ENCODE measurements around the gene EYS.
"Not testable (repeated sequence)": the region's sequence is repeated elsewhere in the genome, so short reads cannot be mapped to it uniquely, and the experiment has no call there.

Gene EYS

DNA sequence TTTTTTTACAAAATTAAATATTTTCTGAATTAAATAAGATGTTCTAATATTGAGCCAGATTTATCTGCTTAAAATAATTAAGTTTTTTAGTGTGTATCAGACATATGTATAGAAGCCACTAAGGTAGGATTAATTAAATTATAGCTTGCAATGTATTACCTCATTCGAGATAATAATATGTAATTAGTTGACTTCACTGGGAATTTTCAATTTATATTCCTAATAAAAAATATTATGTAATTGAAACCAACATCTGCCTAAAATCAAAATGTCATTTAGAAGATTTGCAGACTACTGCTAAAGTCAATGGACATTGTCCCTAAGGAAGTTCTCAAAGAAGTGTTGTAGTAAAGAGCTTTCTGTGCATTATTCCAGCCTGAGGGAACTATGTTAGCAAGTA is 254.7 kb downstream of the EYS start:
- no peak for DNase-seq (ENCODE audit: low read depth in 2 of 2)

DNA sequence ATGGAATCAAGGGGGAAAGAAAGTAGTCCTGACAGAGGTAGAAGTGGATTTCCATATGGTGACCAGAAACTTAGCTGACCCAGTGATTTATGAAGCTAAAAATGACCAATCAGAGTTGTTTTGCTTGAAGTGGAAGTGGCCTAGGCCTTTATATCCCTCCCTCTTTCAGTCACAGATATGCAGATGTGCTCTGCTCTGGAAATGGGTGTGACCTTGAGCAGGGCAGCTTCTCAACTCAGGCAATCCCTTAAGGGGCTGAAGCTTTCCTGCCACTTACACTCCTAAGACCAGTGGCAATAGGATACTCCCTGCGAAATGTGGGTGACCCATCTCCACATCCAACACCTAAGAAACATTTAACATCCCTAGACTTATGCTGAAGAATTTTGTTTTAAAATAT is 256.6 kb downstream of the EYS start:
- DNase-seq (ENCODE audit: low read depth in 2 of 2): no peak

DNA sequence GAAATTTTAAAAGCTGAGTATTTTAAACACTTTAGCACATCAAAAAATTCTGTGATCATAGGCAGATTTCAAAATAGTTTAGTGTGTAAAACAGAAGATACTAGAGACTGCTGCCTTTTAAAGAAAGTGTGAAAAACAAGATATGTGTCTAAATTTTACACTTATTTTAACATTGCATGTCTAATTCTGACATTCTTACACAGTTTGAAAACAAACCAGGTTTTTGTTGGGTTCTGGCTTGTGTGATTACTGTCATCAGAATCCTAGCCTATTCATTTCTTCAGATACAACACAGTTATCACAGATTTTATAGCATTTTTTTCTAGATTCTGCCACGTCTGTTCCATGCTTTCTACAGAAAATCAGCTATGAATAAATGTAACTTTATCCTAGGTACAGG is 257.1 kb downstream of the EYS start:
- DNase-seq (ENCODE audit: low read depth in 2 of 2): no peak

DNA sequence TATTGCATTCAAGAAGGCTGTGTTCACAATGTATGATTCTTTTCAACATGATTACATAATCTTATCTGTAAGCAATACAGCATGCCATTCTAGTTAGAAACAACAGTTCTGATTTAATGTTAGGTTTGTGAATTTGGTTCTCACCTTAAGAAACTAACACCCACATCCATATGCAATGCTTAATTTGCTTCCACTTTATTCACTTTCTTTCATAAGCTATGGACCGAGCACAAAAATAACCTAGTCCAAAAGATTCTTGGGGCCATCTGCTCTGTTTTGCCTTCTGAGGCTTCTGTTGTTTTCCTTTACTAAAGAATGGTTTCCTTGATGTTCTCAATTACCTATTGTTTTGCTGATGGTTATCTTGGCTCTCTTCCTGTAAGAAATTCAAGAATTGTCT is 258.2 kb downstream of the EYS start:
- DNase-seq (ENCODE audit: low read depth in 2 of 2): no peak

- DNase-seq (ENCODE audit: low read depth in 2 of 2): no peak
These were observed 270.7 kb downstream of the EYS start for GRCh38 chr6:65436281-65436680.

DNA sequence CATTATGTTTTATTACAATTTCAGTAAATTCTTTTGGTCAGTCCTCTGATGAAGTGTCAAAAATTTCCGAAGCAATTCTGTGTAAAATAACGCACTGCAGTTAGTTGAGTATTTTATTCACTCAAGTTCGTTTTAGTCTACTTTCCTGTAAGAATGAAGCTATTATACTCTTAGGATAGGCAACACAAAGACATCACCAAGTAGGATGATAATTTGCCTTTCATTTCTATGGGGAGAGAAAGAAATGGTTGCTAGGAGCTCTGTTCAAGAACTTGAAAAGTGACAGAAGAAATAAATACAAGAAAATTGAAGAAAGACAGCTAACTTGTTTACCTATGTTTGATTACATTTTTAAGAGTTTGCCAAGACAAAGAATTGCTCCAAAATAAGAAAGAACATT is 290.4 kb downstream of the EYS start:
- DNase-seq (ENCODE audit: low read depth in 2 of 2): no peak

- DNase-seq (ENCODE audit: low read depth in 2 of 2): no peak
These were observed 296.7 kb downstream of the EYS start for GRCh38 chr6:65410309-65410708.

GRCh38 chr6:65402564-65402963 is 304.5 kb downstream of the EYS start:
- no peak for DNase-seq (ENCODE audit: low read depth in 2 of 2)

DNA sequence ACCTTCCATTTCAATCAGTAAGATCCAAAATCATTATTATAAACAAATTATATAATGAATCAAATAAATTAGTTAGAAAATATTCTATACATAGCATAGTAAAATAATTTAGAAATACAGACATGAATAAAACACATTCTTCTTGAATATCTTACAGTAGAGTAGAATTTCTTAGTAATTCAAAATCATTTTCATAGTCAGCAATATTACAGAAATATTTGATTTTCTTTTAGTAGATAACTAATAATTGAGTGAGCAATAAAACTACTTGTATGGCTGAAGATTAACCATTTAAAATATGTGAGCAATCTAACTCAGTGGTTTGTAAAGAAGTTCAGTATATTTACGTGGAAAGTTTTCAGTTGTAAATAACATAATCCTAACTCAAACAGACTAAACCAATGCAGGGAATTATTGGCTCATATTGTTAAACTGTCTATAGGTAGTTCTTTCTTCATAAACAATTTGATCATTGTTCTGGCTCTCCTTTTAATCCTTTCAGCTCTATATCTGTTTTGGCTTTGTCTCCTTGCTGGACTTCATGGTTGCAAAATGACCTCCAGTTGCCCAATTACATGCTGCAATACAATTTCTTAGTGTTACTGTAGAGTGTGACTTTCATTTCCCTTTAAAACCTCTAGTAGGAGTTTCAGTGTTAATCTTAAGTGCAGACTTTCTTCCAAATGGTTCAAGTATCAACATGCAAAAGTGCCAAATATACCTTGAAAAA is 307.5 kb downstream of the EYS start:
- DNase-seq (ENCODE audit: low read depth in 2 of 2): no peak

DNA sequence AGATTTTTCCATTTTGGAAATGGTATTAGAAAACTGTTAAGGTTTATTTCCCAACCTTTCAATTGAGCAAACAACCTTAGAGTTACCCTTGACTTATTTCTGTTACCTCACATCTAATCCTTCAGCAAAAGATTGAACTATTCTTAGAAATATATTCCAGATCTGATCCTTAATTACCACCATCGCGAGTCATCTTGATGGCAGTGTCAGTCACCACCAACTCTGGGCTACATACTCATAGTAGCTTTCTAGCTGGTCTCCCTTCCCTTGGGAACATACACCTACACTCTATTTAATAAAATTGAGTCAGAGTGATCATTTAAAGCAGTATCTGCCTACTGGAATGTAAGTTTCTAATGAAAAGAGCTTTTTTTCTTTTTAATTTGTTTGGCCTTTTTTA is 308.2 kb downstream of the EYS start:
- no peak for DNase-seq (ENCODE audit: low read depth in 2 of 2)

GRCh38 chr6:65350530-65350929 is 356.5 kb downstream of the EYS start:
- no peak for DNase-seq (ENCODE audit: low read depth in 2 of 2)

- DNase-seq (ENCODE audit: low read depth in 2 of 2): not testable (repeated sequence)
These were observed 404.4 kb downstream of the EYS start for GRCh38 chr6:65302655-65303054.

GRCh38 chr6:65299236-65299635 is 407.8 kb downstream of the EYS start:
- DNase-seq (ENCODE audit: low read depth in 2 of 2): no peak

- DNase-seq (ENCODE audit: low read depth in 2 of 2): no peak
These were observed 411.2 kb downstream of the EYS start for GRCh38 chr6:65295812-65296211.

GRCh38 chr6:65289491-65289890 is 417.5 kb downstream of the EYS start:
- DNase-seq (ENCODE audit: low read depth in 2 of 2): no peak

DNA sequence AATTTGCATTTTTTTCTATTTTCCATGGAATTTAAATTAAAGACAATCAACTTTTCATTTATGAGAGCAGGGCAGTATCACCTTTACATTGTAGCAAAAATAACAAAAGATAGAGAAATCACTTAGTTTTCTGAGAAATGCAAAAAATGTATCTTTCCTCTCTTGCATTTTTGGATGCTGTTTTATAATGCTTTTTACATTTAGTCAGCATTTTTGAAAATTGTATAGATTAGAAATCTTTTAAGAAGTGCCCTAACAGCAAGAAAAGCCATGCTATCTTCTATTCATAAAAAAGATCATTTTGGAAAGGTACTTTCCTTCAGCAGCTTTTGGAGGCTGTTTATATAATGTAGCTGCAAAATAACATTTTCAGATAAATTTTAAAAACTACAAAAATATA is 421.8 kb downstream of the EYS start:
- DNase-seq (ENCODE audit: low read depth in 2 of 2): no peak

DNA sequence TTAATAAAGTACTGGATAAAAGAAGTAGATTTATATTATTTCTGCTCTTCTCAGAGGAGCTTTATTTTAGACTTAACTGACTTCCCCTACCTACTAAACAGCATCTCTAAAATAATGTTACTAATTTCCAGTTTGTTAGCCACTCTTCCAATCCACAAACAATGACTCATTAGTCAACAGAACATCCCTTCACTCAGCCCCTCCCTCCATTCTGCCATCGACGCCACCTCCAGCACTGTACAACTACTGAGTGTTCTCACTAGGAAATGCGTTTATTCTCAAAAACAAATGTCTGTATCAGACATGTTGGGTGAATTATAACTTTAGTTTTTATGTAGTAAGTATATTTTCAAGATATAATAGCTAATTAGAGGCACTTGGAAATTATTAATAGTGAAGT is 427.0 kb downstream of the EYS start:
- no peak for DNase-seq (ENCODE audit: low read depth in 2 of 2)

DNA sequence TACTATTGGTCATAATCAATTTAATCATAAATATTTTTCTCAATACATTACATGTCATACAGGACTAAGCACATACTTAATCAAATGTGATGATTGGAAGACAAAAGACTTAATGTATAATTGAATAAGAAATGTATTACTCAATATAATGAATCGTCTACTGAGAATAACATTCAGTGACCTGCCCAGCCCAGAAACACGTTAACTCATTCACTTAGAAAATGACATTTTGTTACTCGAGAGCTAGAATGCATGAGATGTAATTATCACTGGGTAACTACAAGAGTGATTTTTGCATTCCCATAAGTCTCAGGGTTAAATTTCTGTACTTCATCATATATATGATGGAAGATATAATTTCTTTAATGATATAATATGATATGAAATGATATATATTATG is 444.8 kb downstream of the EYS start:
- no peak for DNase-seq (ENCODE audit: low read depth in 2 of 2)

DNA sequence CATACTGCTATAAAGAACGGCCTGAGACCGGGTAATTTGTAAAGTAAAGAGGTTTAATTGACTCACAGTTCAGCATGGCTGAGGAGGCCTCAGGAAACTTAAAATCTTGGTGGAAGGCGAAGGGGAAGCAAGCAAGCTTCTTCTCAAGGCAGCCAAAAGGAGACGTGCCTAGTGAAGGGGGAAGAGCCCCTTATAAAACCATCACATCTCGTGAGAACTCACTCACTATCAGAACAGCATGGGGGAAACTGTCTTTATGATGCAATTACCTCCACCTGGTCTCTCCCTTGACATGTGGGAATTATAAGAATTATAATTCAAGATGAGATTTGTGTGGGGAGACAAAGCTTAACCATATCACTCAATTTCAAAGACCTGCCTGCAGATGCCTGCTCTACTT is 447.0 kb downstream of the EYS start:
- DNase-seq (ENCODE audit: low read depth in 2 of 2): no peak

DNA sequence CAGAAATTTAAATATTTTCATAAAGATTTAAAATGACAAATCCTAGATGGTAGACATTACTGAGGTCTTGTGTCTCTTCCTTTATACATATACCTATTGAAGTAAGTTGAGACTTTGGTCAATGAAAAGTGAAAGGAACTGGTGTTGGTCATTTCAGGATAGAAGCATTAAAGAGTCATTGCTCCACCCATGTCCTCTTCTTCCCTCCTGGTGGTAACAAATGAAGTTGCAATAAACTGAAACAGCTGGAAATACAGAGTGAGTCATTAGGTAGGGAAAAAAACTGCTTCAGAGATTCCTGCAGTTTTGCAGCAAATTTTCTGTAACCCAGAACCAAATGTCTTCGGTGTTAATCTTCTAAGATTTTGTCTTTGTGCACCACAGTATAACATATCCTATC is 448.0 kb downstream of the EYS start:
- no peak for DNase-seq (ENCODE audit: low read depth in 2 of 2)

DNA sequence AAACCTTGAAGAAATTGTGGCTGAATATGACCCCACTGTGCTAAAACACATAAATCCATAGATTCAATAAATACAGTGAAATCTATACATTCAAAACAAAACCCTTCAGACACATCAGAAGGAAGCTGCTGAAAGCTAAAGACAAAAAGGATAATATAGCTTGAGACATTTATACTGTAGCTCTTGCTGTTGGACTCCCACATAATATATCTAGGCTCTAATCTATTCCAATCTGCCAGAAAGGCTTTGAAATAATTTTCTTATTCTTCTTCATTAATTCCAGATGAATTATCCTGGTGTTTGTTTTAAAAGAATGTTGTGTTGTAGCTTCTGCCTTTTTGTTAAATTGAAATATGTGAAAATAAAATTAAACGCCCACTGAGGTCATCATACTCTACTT is 454.0 kb downstream of the EYS start:
- DNase-seq (ENCODE audit: low read depth in 2 of 2): no peak

GRCh38 chr6:65248101-65248610 is 458.9 kb downstream of the EYS start:
- no peak for DNase-seq (ENCODE audit: low read depth in 2 of 2)

DNA sequence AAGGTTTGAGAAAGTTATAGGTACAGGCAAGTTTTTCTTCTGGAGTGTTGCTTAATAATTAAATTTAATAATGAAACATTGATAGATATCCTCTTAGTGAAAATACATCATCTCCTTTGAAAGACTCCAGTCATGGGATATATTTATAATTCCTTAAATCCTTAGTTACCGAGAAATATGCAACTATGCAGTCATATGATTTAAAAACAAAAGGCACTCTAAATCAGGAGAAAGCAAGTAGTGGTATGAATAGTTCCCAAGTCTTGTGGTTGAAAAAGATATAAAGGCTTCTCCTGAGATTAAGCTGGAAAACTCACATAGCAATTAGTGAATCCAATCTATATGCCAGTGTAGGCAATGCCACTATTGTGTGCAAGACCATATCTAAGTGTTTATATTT is 475.4 kb downstream of the EYS start:
- no peak for DNase-seq (ENCODE audit: low read depth in 2 of 2)

GRCh38 chr6:65229825-65230224 is 477.2 kb downstream of the EYS start:
- no peak for DNase-seq (ENCODE audit: low read depth in 2 of 2)
